Heart left ventricle (tissue), 16 donors: ENCODE measurements around the gene LMF1. TPM values are rescaled to one million over a fixed set of nuclear protein-coding genes. Genes with fewer than 3 reads are reported as not detected.

Experiments
- ATAC-seq, 4 donors: fragments of 200-7000 bp; cut with Tn5 transposase; one replicate each; pipeline ENCODE4 v1.9.1; 2020 to 2022; ENCODE audit warnings: moderate library complexity in 4 of 4, mild to moderate bottlenecking in 3 of 4, moderate number of reproducible peaks in 1 of 4
- DNase-seq, 5 donors: peaks; one replicate each; pipeline ENCODE4 v3.0.0-alpha.2; 2020
- H3K27ac ChIP-seq, 12 donors: fragments of 200-600 bp; sonication (generic) in 4 of 12; one replicate each; pipeline versions ENCODE4 v1.5.0 to v1.8.0; 2016 to 2022; ENCODE audit warnings: mild to moderate bottlenecking in 2 of 12
- H3K27me3 ChIP-seq, 9 donors: fragments of 200-600 bp; sonication (generic) in 2 of 9; one replicate each; pipeline versions ENCODE4 v1.5.1 to v1.8.0; 2016 to 2022; ENCODE audit warnings: mild to moderate bottlenecking in 3 of 9
- H3K36me3 ChIP-seq, 9 donors: fragments of 200-600 bp; sonication (generic) in 2 of 9; one replicate each; pipeline versions ENCODE4 v1.5.0 to v1.8.0; 2018 to 2022; ENCODE audit warnings: mild to moderate bottlenecking in 2 of 9
- H3K4me1 ChIP-seq, 12 donors: fragments of 200-600 bp; sonication (generic) in 4 of 12; one replicate each; pipeline versions ENCODE4 v1.5.0 to v1.8.0; 2016 to 2022; ENCODE audit warnings: mild to moderate bottlenecking in 3 of 12
- H3K4me3 ChIP-seq, 12 donors: fragments of 200-600 bp; sonication (generic) in 4 of 12; one replicate each; pipeline versions ENCODE4 v1.5.0 to v1.8.0; 2017 to 2022; ENCODE audit warnings: mild to moderate bottlenecking in 9 of 12, moderate library complexity in 4 of 12
- H3K9me3 ChIP-seq, 12 donors: fragments of 200-600 bp; sonication (generic) in 4 of 12; one replicate each; pipeline versions ENCODE4 v1.5.0 to v1.8.0; 2016 to 2022; ENCODE audit warnings: mild to moderate bottlenecking in 1 of 12
- CTCF ChIP-seq, 12 donors: fragments of 200-600 bp; sonication (generic) in 4 of 12; IDR thresholded peaks; one replicate each; pipeline versions ENCODE4 v1.5.0 to v1.8.0; 2018 to 2022; ENCODE audit warnings: antibody characterized with exemption in 12 of 12, mild to moderate bottlenecking in 5 of 12
- POLR2A ChIP-seq, 2 donors: fragments of 450-650 bp; IDR thresholded peaks; one replicate each; pipeline ENCODE4 v1.6.1; 2017; ENCODE audit warnings: antibody characterized with exemption in 2 of 2, mild to moderate bottlenecking in 2 of 2, moderate library complexity in 2 of 2
- WGBS, 4 donors: extraction: QIAGEN DNeasy Blood & Tissue Kit in 2 of 4; methylation state at CpG; one replicate each; pipeline versions ENCODE4 v1.1.5 to v1.1.7; 2013 to 2018; 5-methylcytosine and 5-hydroxymethylcytosine counted together
- intact Hi-C, 10 donors: fragments of 100-400 bp; cut with DNase I; formaldehyde crosslinking; loops; one replicate each; pipeline versions ENCODE4 v1.11.1 to v1.14.2; 2022
- polyA plus RNA-seq, 2 donors: library from polyadenylated mRNA; stranded (reverse); fragments of 200-250 nt; gene quantifications; one replicate each; pipeline ENCODE4 v1.2.3, GENCODE V29; 2013
- total RNA-seq, 9 donors: library from RNA; depleted of rRNA in 2 of 9; stranded (reverse); fragments of >200 nt in 2 of 9; fragmentation: NEBNext Ultra II Directional in 3 of 9; extraction: Animal tissue kit (Norgen Biotek cat#: 25700) in 3 of 9; gene quantifications; one replicate each; pipeline versions ENCODE4 v1.1.0 to v1.2.4, GENCODE V29; 2016 to 2023
- donor health status: ischemic (EF 13 %, LVEDD 7.1; RV severe dilation, severe dysfunction).
- donor health status: healthy with polysubstance abuse.
- donor health status: DM: no; HTN: yes; CAD: no.
- donor health status: DM: no; HTN: no; CAD: no.
- donor health status: ischemic (EF 25% LVEDD 6.9; RV normal size, moderate dysfunction).
- donor health status: ischemic (EF 25% LVEDD 5.7; RV mildly dilated, moderate dysfunction).
- donor health status: healthy.
- donor health status: DM: yes; HTN: yes; CAD: no.
- donor health status: ischemic (EF 35%, LVEDD 5.7; RV mildly dilated, moderate dysfunction).
- donor health status: nonischemic (EF 11% LVEDD 7.7; RV severe dilation, severe dysfunction).
- donor health status: DM: yes; HTN: yes; CAD: no.
- donor health status: PGD.
- donor health status: ischemic (EF 29% LVEDD 5.4; RV normal size, mild dysfunction).
- donor health status: nonischemic (EF 23%, LVEDD 6.1; RV moderate dilation, normal function).

The LMF1 gene
- total and polyA plus RNA-seq, 11 donors, result 4.3 to 19.2 (median 7.1) TPM

GRCh38 chr16:915546-915945 is 55.2 kb downstream of the LMF1 start:
- peaks cover 0 to 10% (median 6%) of the 10 kb centered on the region in 12 donors for H3K4me1 ChIP-seq
- ATAC-seq (no peak), DNase-seq (peak in 2 of 5 donors; percentile 18 to 54)
- H3K27me3 ChIP-seq, result no peaks in the 10 kb centered on the region
- no peaks in the 10 kb centered on the region for H3K9me3 ChIP-seq
- H3K27ac ChIP-seq, result no peak overlapping the region
- WGBS, 4 donors, result 92 to 94% (median 93%) methylated on average over 17 to 19 of the region's 19 CpGs
- H3K36me3 ChIP-seq, result peaks cover 0 to 6% (median 0%) of the 10 kb centered on the region in 9 donors
- TF ChIP-seq POLR2A (IDR thresholded peaks at IDR 0.05), result no peak
- TF ChIP-seq CTCF (IDR thresholded peaks at IDR 0.05), result no peak
- H3K4me3 ChIP-seq, result no peak overlapping the region
- intact Hi-C loops, result no loop called here

GRCh38 chr16:914440-914839 is 56.3 kb downstream of the LMF1 start:
- DNase-seq, result no peak
- H3K36me3 ChIP-seq, result peaks cover 0 to 17% (median 0%) of the 10 kb centered on the region in 9 donors
- TF ChIP-seq POLR2A (IDR thresholded peaks at IDR 0.05) (no peak), CTCF (IDR thresholded peaks at IDR 0.05) (no peak)
- peak in 2 of 4 donors; percentile 39 to 41 for ATAC-seq
- no peaks in the 10 kb centered on the region for H3K4me1 ChIP-seq
- no peaks in the 10 kb centered on the region for H3K9me3 ChIP-seq
- H3K4me3 ChIP-seq, result no peak overlapping the region
- intact Hi-C loops, result no loop called here
- H3K27ac ChIP-seq, result no peak overlapping the region
- H3K27me3 ChIP-seq, result no peaks in the 10 kb centered on the region
- 76 to 88% (median 77%) methylated on average over 4 of the region's 4 CpGs for WGBS, 4 donors

- DNase-seq, result peak in 2 of 5 donors; percentile 12 to 47
Observed at GRCh38 chr16:913817-914439, 56.9 kb downstream of the LMF1 start.

More at GRCh38 chr16:913817-914439, 56.9 kb downstream of the LMF1 start:
- Histone ChIP-seq H3K27me3 (no peaks in the 10 kb centered on the region), H3K4me3 (no peak overlapping the region), H3K27ac (no peak overlapping the region), H3K9me3 (no peaks in the 10 kb centered on the region), H3K4me1 (no peaks in the 10 kb centered on the region), H3K36me3 (peaks cover 0 to 19% (median 0%) of the 10 kb centered on the region in 9 donors)
- intact Hi-C loops, result no loop called here
- 90 to 95% (median 94%) methylated on average over 24 to 26 of the region's 26 CpGs for WGBS, 4 donors
- ATAC-seq, result no peak
- TF ChIP-seq CTCF (IDR thresholded peaks at IDR 0.05) (no peak), POLR2A (IDR thresholded peaks at IDR 0.05) (no peak)
